ENCODE measurements around the gene TBL2. TPM values are rescaled to one million over a fixed set of nuclear protein-coding genes. Genes with fewer than 3 reads are reported as not detected.

The TBL2 gene
- total RNA-seq, 2 donors from 2014 or later, result 27.7 to 29.6 TPM

Other genes with a start within 250 kb of the TBL2 start
- under 1 TPM; 0.14 to 0.29 TPM for gene FZD9, start 144.8 kb downstream of the TBL2 start, total RNA-seq
- gene BAZ1B, start 56.3 kb downstream of the TBL2 start, total RNA-seq, result 100 to 1,000 TPM in 1 of 2 donors, 10 to 100 TPM in 1; 94.5 to 105 TPM
- 10 to 100 TPM; 64.7 to 71.6 TPM for gene BCL7B, start 20.9 kb downstream of the TBL2 start, total RNA-seq
- under 1 TPM in 1 of 2 donors, not detected in 1; 0.14 TPM for gene MLXIPL, start 45.9 kb upstream of the TBL2 start, total RNA-seq
- gene VPS37D, start 89.3 kb upstream of the TBL2 start, total RNA-seq, result under 1 TPM; 0.70 to 0.95 TPM
- gene DNAJC30, start 104.9 kb upstream of the TBL2 start, total RNA-seq, result 1 to 10 TPM; 4.3 to 5.8 TPM
- gene BUD23, start 105.0 kb upstream of the TBL2 start, total RNA-seq, result 10 to 100 TPM; 87.0 to 90.9 TPM
- 10 to 100 TPM; 28.6 to 37.5 TPM for gene STX1A, start 141.1 kb upstream of the TBL2 start, total RNA-seq
- 10 to 100 TPM; 10.2 to 12.2 TPM for gene ABHD11, start 160.2 kb upstream of the TBL2 start, total RNA-seq
- not detected for gene CLDN3, start 191.7 kb upstream of the TBL2 start, total RNA-seq